ENCODE data around the gene NME3. TPM values are rescaled to one million over a fixed set of nuclear protein-coding genes. Genes with fewer than 3 reads are reported as not detected.

NME3 gene
- polyA plus RNA-seq, 3 donors: 57.7 to 80.2 (median 74.7) TPM

GRCh38 chr16:1818873-1819525 lies 47.7 kb upstream of the NME3 start:
- DNase-seq: no peak
- peaks cover 15% of the 10 kb centered on the region for H3K79me2 ChIP-seq (ENCODE audit: insufficient read depth, low read length)
- H3K4me3 ChIP-seq (replicated peaks in 1 of 3; ENCODE audit: low read depth in 2 of 3, low read length in 3 of 3): no peak overlapping the region
- no peak for TF ChIP-seq CTCF (IDR thresholded peaks at IDR 0.05)
- no peak overlapping the region for H2AFZ ChIP-seq (ENCODE audit: insufficient read depth, low read depth, low read length, poor library complexity, severe bottlenecking)
- 98% methylated on average over 33 of the region's 35 CpGs for WGBS (ENCODE audit: insufficient coverage)
- H3K4me1 ChIP-seq (ENCODE audit: control insufficient read depth in 1 of 2, insufficient read depth in 2 of 2, low read length in 2 of 2): no peaks in the 10 kb centered on the region
- H3K36me3 Mint-ChIP-seq: peaks cover 47 to 85% of the 10 kb centered on the region in 2 donors
- no peak overlapping the region for H3K27ac ChIP-seq (ENCODE audit: low read depth in 1 of 2, low read length in 2 of 2)
- no peak overlapping the region for H3K4me3 Mint-ChIP-seq
- no peak overlapping the region for H3K4me2 ChIP-seq (replicated peaks; ENCODE audit: extremely low read depth, low read length, poor library complexity, severe bottlenecking)
- H3K9me3 ChIP-seq (replicated peaks in 1 of 2; ENCODE audit: control insufficient read depth in 1 of 2, insufficient read depth in 1 of 2, low read length in 2 of 2): no peaks in the 10 kb centered on the region
- no peak overlapping the region for H3K9ac ChIP-seq (ENCODE audit: insufficient read depth, low read length, poor library complexity, severe bottlenecking)
- no peaks in the 10 kb centered on the region for H3K27me3 Mint-ChIP-seq (ENCODE audit: low read depth in 3 of 3)
- H3K36me3 ChIP-seq (replicated peaks in 1 of 2; ENCODE audit: control insufficient read depth in 1 of 2, insufficient read depth in 2 of 2, low read length in 2 of 2): peaks cover 72 to 87% of the 10 kb centered on the region in 2 donors
- H4K20me1 ChIP-seq (ENCODE audit: insufficient read depth, low read length): peaks cover 52% of the 10 kb centered on the region
- H3K4me1 Mint-ChIP-seq: no peaks in the 10 kb centered on the region
- H3K27me3 ChIP-seq (ENCODE audit: control insufficient read depth in 2 of 2, insufficient read depth in 2 of 2, low read length in 2 of 2): no peaks in the 10 kb centered on the region
- H3K9me3 Mint-ChIP-seq: no peaks in the 10 kb centered on the region
- H3K27ac Mint-ChIP-seq: peak overlapping the region in 1 of 7 donors; percentile 57
- intact Hi-C loops (cut with micrococcal nuclease): no loop called here

- H3K4me2 ChIP-seq (replicated peaks; ENCODE audit: extremely low read depth, low read length, poor library complexity, severe bottlenecking): no peak overlapping the region
- Mint-ChIP-seq H3K27me3 (ENCODE audit: low read depth in 3 of 3) (no peaks in the 10 kb centered on the region), H3K4me1 (no peaks in the 10 kb centered on the region), H3K4me3 (no peak overlapping the region), H3K9me3 (no peaks in the 10 kb centered on the region), H3K27ac (no peak overlapping the region), H3K36me3 (peaks cover 54 to 92% of the 10 kb centered on the region in 2 donors)
- H3K9ac ChIP-seq (ENCODE audit: insufficient read depth, low read length, poor library complexity, severe bottlenecking): no peak overlapping the region
- H3K4me3 ChIP-seq (replicated peaks in 1 of 3; ENCODE audit: low read depth in 2 of 3, low read length in 3 of 3): no peak overlapping the region
- H3K9me3 ChIP-seq (replicated peaks in 1 of 2; ENCODE audit: control insufficient read depth in 1 of 2, insufficient read depth in 1 of 2, low read length in 2 of 2): no peaks in the 10 kb centered on the region
- no peak overlapping the region for H3K27ac ChIP-seq (ENCODE audit: low read depth in 1 of 2, low read length in 2 of 2)
- peaks cover 11% of the 10 kb centered on the region for H3K79me2 ChIP-seq (ENCODE audit: insufficient read depth, low read length)
- DNase-seq: no peak
- H3K36me3 ChIP-seq (replicated peaks in 1 of 2; ENCODE audit: control insufficient read depth in 1 of 2, insufficient read depth in 2 of 2, low read length in 2 of 2): peaks cover 79 to 93% of the 10 kb centered on the region in 2 donors
- intact Hi-C loops (cut with micrococcal nuclease): no loop called here
- H3K27me3 ChIP-seq (ENCODE audit: control insufficient read depth in 2 of 2, insufficient read depth in 2 of 2, low read length in 2 of 2): no peaks in the 10 kb centered on the region
- H2AFZ ChIP-seq (ENCODE audit: insufficient read depth, low read depth, low read length, poor library complexity, severe bottlenecking): no peak overlapping the region
- peaks cover 54% of the 10 kb centered on the region for H4K20me1 ChIP-seq (ENCODE audit: insufficient read depth, low read length)
- H3K4me1 ChIP-seq (ENCODE audit: control insufficient read depth in 1 of 2, insufficient read depth in 2 of 2, low read length in 2 of 2): no peaks in the 10 kb centered on the region
- 98% methylated on average over 27 of the region's 27 CpGs for WGBS (ENCODE audit: insufficient coverage)
- no peak for TF ChIP-seq CTCF (IDR thresholded peaks at IDR 0.05)
Measured at GRCh38 chr16:1818204-1818872, 47.0 kb upstream of the NME3 start.

All from CD14-positive monocyte (primary cell).